ENCODE results near the gene IQGAP3. TPM values are rescaled to one million over a fixed set of nuclear protein-coding genes. Genes with fewer than 3 reads are reported as not detected.

IQGAP3 gene
- total RNA-seq, 4 donors from 2014 or later: 0.06 to 1.1 (median 0.50) TPM; not detected in 1

DNA sequence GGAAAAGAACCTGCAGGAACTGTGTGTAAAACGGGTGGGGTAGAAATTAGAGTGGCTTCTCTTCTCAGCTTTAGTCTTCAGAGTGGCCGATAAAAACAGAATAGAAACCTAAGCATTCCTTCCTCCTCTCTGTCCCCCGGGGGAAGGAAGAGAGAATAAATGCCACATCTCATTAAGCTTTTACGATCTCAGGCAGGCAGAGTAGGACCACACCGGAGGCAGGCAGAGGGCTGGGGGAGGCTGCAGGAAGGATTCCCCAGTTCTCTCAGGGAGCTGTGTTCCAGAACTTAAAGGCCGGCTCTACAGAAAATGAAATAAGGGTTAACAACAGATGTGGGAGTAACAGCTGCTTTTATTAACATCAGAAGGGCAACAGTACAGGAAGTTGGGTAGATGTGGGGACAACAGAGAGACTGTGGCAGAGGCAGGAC, 47.3 kb downstream of the IQGAP3 start:
- H3K27ac ChIP-seq (replicated peaks in 1 of 4): no peak overlapping the region
- H3K9me3 ChIP-seq: no peaks in the 10 kb centered on the region
- no peaks in the 10 kb centered on the region for H3K36me3 ChIP-seq
- 77% methylated on average over 6 of the region's 6 CpGs for WGBS
- TF ChIP-seq POLR2A (IDR thresholded peaks at IDR 0.05; ENCODE audit: low read depth): no peak
- TF ChIP-seq, protein P1, sequence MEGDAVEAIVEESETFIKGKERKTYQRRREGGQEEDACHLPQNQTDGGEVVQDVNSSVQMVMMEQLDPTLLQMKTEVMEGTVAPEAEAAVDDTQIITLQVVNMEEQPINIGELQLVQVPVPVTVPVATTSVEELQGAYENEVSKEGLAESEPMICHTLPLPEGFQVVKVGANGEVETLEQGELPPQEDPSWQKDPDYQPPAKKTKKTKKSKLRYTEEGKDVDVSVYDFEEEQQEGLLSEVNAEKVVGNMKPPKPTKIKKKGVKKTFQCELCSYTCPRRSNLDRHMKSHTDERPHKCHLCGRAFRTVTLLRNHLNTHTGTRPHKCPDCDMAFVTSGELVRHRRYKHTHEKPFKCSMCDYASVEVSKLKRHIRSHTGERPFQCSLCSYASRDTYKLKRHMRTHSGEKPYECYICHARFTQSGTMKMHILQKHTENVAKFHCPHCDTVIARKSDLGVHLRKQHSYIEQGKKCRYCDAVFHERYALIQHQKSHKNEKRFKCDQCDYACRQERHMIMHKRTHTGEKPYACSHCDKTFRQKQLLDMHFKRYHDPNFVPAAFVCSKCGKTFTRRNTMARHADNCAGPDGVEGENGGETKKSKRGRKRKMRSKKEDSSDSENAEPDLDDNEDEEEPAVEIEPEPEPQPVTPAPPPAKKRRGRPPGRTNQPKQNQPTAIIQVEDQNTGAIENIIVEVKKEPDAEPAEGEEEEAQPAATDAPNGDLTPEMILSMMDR (IDR thresholded peaks at IDR 0.05): no peak
- no peak for TF ChIP-seq EP300 (IDR thresholded peaks at IDR 0.05)
- TF ChIP-seq POLR2AphosphoS5 (IDR thresholded peaks at IDR 0.05): no peak
- intact Hi-C loops (cut with DNase I): no loop called here
- peaks cover 0 to 5% (median 0%) of the 10 kb centered on the region in 4 donors for H3K4me1 ChIP-seq
- DNase-seq (ENCODE audit: extremely low spot score): no peak
- H3K27me3 ChIP-seq: no peaks in the 10 kb centered on the region
- H3K4me3 ChIP-seq: no peak overlapping the region

DNA sequence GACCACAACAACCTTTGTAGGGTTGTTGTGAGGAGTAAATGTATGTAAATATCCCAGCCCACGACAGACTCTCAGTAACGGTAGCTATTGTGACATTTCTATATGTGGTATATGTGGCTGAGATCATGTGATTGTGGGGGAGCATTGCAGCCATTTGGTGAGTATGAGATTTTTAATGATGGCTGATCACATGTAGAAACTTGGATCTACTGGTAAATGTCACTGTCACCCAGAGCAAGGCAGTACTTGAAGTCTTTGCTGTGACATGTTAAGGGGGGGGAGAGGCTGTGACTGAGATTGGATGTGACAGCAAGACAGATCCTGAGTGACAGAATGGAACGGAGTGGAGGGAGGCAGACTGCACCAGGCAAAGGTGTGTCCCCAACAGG, 47.9 kb downstream of the IQGAP3 start:
- no peaks in the 10 kb centered on the region for H3K9me3 ChIP-seq
- no peak overlapping the region for H3K27ac ChIP-seq (replicated peaks in 1 of 4)
- peaks cover 0 to 5% (median 0%) of the 10 kb centered on the region in 4 donors for H3K4me1 ChIP-seq
- H3K27me3 ChIP-seq: no peaks in the 10 kb centered on the region
- intact Hi-C loops (cut with DNase I): no loop called here
- 83% methylated on average over 3 of the region's 3 CpGs for WGBS
- no peak overlapping the region for H3K4me3 ChIP-seq
- DNase-seq (ENCODE audit: extremely low spot score): no peak
- H3K36me3 ChIP-seq: no peaks in the 10 kb centered on the region
- TF ChIP-seq POLR2AphosphoS5 (IDR thresholded peaks at IDR 0.05): no peak
- no peak for TF ChIP-seq POLR2A (IDR thresholded peaks at IDR 0.05; ENCODE audit: low read depth)

DNA sequence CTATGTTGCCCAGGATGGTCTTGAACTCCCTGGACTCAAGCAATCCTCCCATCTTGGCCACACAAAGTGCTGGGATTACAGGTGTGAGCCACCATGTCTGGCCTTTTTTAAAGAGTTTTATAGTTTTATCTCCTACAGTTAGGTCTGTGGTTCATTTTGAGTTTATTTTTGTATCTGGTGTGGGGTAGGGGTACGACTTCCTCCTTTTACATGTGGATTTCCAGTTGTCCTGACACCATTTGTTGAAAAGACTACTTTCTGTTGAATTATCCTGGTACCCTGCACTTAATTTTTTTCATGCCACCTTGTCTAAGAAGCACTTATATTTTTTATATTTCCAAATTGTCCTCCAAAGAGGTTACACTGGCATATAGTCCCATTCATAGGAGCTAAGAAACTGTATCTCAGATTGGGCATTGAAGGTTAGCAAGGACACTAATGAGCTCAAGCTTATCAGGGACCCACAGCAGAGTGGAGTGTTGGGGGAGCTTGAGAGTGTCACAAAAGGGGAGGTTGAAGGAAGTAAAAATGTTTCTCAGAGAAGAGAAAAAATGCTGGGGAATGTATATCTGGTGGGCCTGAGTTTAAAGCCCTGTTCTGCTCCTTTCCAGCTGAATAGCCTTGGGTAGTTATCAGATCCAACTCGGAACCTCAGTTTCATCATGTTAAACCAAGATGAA, 48.4 kb downstream of the IQGAP3 start:
- no peaks in the 10 kb centered on the region for H3K36me3 ChIP-seq
- no peaks in the 10 kb centered on the region for H3K27me3 ChIP-seq
- no peak for TF ChIP-seq POLR2AphosphoS5 (IDR thresholded peaks at IDR 0.05)
- H3K27ac ChIP-seq (replicated peaks in 1 of 4): no peak overlapping the region
- H3K4me1 ChIP-seq: peaks cover 0 to 5% (median 0%) of the 10 kb centered on the region in 4 donors
- H3K4me3 ChIP-seq: no peak overlapping the region
- intact Hi-C loops (cut with DNase I): no loop called here
- H3K9me3 ChIP-seq: no peaks in the 10 kb centered on the region
- DNase-seq (ENCODE audit: extremely low spot score): no peak
- 76% methylated on average over 2 of the region's 2 CpGs for WGBS

DNA sequence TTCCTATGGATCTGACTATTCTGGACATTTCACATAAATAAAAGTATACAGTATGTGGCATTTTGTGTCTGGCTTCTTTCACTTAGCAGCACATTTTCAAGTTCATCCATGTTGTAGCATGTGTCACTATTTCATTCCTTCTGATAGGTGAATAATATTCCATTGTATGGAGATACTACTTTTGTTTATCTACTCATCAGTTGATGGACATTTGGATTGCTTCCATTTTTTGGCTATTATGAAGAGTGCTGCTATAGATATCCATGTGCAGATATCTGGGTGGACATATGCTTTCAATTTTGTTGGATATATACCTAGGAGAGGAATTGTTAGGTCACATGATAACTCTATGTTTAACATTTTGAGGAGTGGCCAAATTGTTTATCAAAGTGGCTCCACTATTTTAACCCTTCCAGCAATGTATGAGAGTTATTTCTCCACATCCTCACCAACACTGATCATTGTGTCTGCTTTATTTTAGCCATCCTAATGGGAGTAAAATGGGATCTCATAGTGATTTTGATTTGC, 49.9 kb downstream of the IQGAP3 start:
- TF ChIP-seq EP300 (IDR thresholded peaks at IDR 0.05) (no peak), POLR2AphosphoS5 (IDR thresholded peaks at IDR 0.05) (no peak), POLR2A (IDR thresholded peaks at IDR 0.05; ENCODE audit: low read depth) (no peak)
- TF ChIP-seq, protein P1 (IDR thresholded peaks at IDR 0.05): no peak
- Histone ChIP-seq H3K27me3 (no peaks in the 10 kb centered on the region), H3K4me3 (no peak overlapping the region), H3K4me1 (peaks cover 0 to 5% (median 0%) of the 10 kb centered on the region in 4 donors), H3K9me3 (no peaks in the 10 kb centered on the region), H3K36me3 (no peaks in the 10 kb centered on the region), H3K27ac (replicated peaks in 1 of 4) (no peak overlapping the region)
- intact Hi-C loops (cut with DNase I): no loop called here
- DNase-seq (ENCODE audit: extremely low spot score): no peak

DNA sequence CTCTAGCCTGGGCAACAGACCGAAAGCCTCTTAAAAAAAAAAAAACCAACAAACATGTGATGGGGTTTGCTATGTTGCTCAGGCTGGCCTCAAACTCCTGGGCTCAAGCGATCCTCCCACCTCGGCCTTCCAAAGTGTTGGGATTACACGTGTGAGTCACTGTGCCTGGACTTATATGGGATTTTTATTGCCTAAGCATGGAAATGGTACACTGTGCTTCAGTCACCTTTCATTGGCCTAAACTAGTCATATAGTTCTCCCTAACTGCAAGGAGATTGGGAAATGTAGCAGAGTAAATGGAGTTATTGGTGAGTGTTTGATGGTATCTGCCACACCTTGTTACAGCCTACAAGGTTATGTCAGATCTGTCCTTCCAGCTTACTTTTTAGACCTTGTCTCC, 54.6 kb downstream of the IQGAP3 start:
- peaks cover 6 to 10% (median 10%) of the 10 kb centered on the region in 4 donors for H3K4me1 ChIP-seq
- no peak overlapping the region for H3K4me3 ChIP-seq
- no peaks in the 10 kb centered on the region for H3K36me3 ChIP-seq
- H3K27me3 ChIP-seq: no peaks in the 10 kb centered on the region
- whole genome bisulfite sequencing: 61% methylated on average over 4 of the region's 4 CpGs
- intact Hi-C loops (cut with DNase I): loop anchor here (5.0 kb wide), 1 partner anchor 55 kb away; the partner anchor contains the start of gene IQGAP3
- TF ChIP-seq, protein P1 (IDR thresholded peaks at IDR 0.05): no peak
- TF ChIP-seq EP300 (IDR thresholded peaks at IDR 0.05): no peak
- TF ChIP-seq POLR2A (IDR thresholded peaks at IDR 0.05; ENCODE audit: low read depth): no peak
- no peak for TF ChIP-seq POLR2AphosphoS5 (IDR thresholded peaks at IDR 0.05)
- no peaks in the 10 kb centered on the region for H3K9me3 ChIP-seq
- no peak overlapping the region for H3K27ac ChIP-seq (replicated peaks in 1 of 4)
- no peak for DNase-seq (ENCODE audit: extremely low spot score)

Data from esophagus muscularis mucosa (tissue), 4 donors.